ENCODE results near the gene FBXO9.
A peak's percentile ranks its signal among the peaks of the same experiment; 100 is the strongest.

Gene FBXO9

GRCh38 chr6:53065266-53066076 is at the start of gene FBXO9:
Gene FBXO9 (plus strand): TSS chr6:53065404. CDS start chr6:53065790, 386 bp downstream.
- peak; percentile 73 for DNase-seq

- DNase-seq, result no peak
These were observed 49.7 kb upstream of the FBXO9 start for GRCh38 chr6:53015486-53015885.

DNA sequence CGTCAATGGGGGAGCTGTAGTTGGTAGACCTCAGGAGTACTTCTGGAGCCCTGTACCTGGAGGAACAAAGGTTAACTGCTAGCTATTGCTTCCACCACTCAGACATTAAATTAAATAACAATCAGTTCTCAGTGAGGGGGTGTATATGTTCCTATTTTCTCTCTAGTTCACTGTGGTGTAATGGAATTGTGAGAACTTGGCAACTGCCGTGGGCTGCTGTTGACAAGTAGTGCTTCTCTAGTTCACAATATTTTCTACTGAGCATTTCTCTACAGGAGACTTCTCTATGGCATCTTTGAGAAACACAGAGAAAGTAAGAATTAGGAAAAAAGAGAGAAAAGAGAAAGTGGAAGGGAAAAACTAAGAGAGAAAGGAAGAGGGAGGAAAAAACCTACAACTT is 46.8 kb upstream of the FBXO9 start:
- DNase-seq, result no peak

- DNase-seq, result no peak
These were observed 45.0 kb upstream of the FBXO9 start for GRCh38 chr6:53020005-53020744.

- no peak for DNase-seq
These were observed 41.9 kb upstream of the FBXO9 start for GRCh38 chr6:53023323-53023722.

DNA sequence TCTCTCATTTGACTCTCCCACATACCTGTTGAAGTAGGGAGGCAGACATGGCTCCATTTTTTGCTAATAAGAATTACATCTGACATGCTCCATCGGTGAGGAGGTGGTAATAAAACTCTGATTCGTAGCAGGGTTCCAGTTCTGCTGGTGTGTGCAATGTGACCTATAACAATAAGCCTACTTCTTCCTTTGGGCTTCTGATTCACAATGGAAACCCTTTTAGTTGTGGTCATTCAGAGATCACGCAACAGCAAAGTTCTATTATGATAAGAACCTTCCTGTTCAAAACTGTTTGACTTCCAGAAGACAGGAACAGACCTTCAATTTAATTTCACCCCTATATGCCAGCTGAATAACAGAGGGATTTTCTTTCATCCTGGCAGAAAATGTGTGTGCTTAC is 38.7 kb upstream of the FBXO9 start:
- DNase-seq, result no peak

DNA sequence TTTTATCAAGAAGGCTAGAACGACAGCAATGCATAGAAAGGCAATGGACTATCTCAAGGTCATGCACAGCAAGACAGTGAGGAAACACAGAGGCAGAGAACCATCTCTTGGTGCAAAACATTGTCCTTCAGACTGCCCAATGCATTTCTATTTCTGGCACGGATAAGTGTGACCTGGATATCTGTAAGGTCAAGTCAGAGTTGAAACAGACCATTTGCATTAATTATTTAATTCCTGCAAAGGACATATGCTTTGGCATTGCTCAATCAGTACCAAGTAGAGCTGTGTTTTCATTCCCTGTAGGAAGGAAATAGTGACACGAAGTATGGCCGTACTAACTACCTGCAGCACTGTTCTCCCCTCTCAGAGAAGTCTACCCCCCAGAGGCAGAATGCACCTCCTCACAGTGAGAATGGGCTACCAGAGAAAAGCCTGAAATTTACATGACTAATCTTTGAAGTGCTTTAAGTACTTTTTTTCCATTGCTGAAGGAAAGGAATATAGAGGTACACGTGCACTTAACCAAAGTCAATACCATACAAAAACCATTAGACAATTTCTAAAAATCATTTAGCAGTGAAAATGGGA is 38.0 kb upstream of the FBXO9 start:
- no peak for DNase-seq

GRCh38 chr6:53028467-53028866 is 36.7 kb upstream of the FBXO9 start:
- no peak for DNase-seq

DNA sequence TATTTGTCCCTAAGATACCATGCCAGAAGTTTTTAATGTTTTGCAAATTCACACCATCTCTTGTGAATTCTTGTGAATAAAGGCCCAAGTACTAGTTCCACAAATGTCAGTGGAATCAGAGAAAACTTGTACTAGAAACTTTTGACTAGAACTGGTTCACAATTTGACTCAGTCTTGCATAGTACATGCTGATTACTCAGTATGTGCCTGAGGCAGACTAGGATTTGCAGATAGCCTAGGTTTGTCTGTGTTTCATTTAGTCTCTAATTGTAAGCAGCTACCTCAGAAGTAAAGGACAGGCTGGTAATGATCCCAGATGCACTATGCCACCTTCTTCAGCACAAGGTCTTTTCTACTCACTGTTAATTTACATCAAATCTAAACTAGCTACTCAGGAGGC is 35.9 kb upstream of the FBXO9 start:
- DNase-seq, result no peak

DNA sequence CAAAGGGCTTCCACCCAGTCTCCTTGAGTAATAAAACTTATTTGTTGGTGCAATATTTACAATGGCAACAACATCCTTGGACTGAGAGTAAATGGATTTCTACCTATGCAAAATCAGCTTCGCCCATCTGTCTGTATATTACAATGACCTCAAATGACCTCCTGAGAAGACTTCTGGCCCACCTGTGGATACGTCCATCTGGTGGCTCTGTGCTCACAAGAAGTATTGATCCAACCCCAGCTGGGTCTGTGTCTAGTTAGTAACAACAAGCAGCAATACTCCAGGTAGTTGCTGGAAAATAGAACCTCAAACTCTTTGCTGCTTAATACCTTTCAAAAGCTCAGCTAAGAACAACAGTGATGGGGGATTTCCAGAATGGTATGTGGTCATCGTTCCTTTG is 35.4 kb upstream of the FBXO9 start:
- DNase-seq, result no peak

- DNase-seq, result no peak
These were observed 33.9 kb upstream of the FBXO9 start for GRCh38 chr6:53031281-53031680.

- no peak for DNase-seq
These were observed 32.4 kb upstream of the FBXO9 start for GRCh38 chr6:53032849-53033248.

DNA sequence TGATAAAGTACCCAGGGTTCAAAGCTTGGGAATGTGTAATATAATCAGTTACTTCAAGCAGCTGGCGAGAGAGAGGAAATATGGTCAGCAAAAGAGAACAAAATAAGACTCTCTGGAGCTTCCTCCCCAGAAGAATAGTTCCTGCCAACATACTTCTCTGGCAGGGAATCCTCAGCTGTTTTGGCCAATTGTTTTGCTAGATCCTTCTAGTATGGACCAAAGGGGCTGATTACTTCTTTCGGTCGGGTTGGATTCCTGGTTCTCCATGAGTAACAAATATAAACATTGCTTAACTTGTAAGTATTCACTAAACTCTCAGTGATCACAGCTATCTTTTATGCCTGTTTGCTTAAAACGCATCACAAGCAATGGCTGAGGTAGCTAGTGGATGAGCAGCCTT is 31.4 kb upstream of the FBXO9 start:
- no peak for DNase-seq

- no peak for DNase-seq
These were observed 29.5 kb upstream of the FBXO9 start for GRCh38 chr6:53035549-53036213.

DNA sequence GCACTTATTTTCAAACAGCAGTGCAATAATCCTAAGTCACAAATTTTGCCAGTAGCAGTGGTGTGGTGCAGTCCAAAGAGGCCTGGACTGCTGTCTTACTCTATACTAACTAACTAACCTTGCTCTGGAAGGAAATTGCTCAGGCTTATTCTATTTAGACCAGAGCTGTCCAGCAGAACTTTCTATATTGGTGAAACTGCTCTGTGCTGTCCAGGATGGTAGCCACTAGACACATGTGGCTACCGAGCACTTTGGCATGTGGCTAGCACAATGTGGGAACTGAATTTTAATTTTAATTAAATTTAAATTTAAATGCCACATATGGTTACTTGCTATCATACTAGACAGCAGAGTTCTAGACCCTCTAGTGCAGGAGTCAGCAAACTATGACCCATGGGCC is 27.1 kb upstream of the FBXO9 start:
- no peak for DNase-seq

- DNase-seq, result no peak
These were observed 26.6 kb upstream of the FBXO9 start for GRCh38 chr6:53038596-53038995.

DNA sequence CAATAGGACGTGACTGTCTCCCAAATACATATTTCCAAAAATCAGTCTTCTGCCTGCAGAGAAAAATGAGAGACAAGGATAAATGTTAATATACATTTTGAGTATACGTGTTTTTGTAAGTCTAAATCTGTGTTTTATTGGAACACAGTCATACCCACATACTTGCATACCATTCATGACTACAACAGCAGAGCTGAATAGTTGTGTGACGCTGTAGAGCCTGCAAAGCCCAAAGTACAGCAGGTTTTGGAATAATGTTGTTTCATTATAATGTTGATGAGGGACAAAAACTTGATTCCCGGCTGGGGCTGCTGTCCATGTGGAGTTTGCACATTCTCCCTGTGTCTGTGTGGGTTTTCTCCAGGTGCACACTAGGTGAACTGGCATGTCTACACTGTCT is 23.8 kb upstream of the FBXO9 start:
- DNase-seq, result no peak

DNA sequence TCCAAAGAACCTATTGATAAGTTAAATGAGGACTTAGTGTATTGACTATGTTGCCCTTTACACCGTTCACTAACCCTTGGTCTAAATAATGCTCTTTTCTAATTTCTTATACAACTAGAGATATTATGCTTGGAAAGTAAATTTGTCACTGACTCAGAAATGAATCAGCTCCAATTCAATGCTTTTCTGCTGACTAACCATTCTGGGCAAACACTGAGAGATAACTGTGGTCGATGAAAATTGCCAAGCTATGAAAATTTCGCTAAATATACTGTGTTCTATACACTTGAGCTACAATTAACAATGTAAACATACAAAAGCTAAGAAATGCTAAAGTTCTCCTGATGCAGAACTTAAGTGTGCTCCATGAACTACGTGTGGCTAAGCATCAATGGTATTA is 23.1 kb upstream of the FBXO9 start:
- no peak for DNase-seq

- DNase-seq, result no peak
These were observed 21.6 kb upstream of the FBXO9 start for GRCh38 chr6:53043581-53043980.

GRCh38 chr6:53044071-53044470 is 21.1 kb upstream of the FBXO9 start:
- no peak for DNase-seq

DNA sequence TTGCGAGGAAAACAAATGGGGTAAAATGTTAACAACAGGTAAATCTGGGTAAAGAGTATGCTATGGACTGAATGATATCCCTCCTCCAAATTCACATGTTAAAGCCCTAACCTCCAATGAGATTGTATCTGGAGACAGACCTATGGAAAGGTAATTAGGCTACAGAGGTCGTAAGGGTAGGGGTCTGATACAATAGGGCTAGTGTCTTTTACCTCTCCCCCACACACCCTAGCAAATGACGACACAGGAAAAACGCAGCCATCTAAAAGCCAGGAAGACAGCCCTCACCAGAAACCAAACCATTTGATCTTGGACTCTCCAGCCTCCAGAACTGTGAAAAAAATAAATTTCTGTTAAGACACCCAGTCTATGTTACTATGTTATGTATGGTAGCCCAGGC is 20.6 kb upstream of the FBXO9 start:
- no peak for DNase-seq

DNA sequence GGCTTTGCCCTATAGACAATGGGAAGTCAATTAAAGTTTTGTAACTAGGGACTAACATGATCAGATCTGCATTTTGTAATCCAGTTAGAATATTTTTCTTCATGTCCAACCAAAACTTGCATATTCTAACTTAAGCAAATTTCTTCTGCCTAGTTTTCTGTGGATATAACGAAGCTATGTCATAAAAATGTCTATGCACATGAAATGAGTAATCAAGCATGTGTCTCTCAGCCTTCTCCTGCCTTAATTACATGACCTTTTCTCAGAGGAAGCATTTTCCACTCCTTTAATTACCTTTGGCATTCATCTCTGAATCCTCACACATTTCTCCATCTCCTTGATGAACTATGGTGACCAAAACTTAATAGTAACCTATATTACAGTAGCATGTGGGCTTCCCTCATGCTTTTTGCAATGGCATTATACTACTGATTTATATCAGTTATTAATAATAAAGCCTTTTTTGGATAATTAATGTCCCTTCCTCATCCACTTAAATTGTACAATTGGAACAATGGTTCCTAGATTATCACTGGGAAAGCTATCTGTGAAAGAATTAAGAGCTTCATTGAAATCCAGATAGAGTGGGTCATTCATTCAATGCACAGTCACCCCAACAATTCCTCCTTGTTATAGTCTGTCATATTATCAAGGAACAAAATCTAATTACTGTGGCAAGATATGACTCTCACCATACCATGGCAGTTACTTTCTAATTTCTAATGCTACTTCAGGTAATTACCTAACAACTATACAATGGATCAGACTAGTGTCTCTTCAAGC is 19.1 kb upstream of the FBXO9 start:
- no peak for DNase-seq

Data from NK-92 treated with Interleukin-12 subunit alpha and Interleukin-12 subunit beta, amount 100 ng/mL, for 24 hours (cell line).